ENCODE results near the gene RGS10.
A peak's percentile ranks its signal among the peaks of the same experiment; 100 is the strongest.

The RGS10 gene

GRCh38 chr10:119503821-119504220 lies 38.7 kb downstream of the RGS10 start:
- DNase-seq (ENCODE audit: low read depth, low spot score), result no peak
- H3K4me3 ChIP-seq (ENCODE audit: low read length), result no peak overlapping the region

GRCh38 chr10:119502618-119503155 lies 39.8 kb downstream of the RGS10 start:
- H3K4me3 ChIP-seq (ENCODE audit: low read length), result peak overlapping the region; percentile 40
- DNase-seq (ENCODE audit: low read depth, low spot score), result no peak

DNA sequence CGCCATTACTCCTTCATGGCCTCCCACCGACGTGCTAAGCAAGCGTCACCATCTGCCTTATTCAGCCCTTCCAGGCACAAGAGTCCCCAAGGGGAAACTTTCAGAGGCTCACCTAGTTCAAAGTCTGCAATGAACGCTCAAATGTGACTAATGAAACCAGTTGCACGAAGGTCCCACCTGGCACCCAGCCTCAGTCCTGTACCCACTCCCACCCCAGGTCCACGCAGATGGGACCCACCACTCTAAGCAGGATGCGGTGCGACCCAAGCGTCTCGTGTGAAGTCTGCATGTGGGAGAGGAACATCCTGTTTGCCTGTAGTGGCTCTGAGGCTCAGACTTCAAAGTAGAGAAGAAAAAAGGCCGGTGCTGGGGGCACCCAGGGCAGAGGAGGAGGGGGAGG lies 40.3 kb downstream of the RGS10 start:
- H3K4me3 ChIP-seq (ENCODE audit: low read length), result peak overlapping the region; percentile 40
- peak; percentile 98 for DNase-seq (ENCODE audit: low read depth, low spot score)

- no peak for DNase-seq (ENCODE audit: low read depth, low spot score)
- peak overlapping the region; percentile 40 for H3K4me3 ChIP-seq (ENCODE audit: low read length)
Measured at GRCh38 chr10:119501690-119502089, 40.8 kb downstream of the RGS10 start.

- no peak for DNase-seq (ENCODE audit: low read depth, low spot score)
- H3K4me3 ChIP-seq (ENCODE audit: low read length), result no peak overlapping the region
Measured at GRCh38 chr10:119500821-119501220, 41.7 kb downstream of the RGS10 start.

DNA sequence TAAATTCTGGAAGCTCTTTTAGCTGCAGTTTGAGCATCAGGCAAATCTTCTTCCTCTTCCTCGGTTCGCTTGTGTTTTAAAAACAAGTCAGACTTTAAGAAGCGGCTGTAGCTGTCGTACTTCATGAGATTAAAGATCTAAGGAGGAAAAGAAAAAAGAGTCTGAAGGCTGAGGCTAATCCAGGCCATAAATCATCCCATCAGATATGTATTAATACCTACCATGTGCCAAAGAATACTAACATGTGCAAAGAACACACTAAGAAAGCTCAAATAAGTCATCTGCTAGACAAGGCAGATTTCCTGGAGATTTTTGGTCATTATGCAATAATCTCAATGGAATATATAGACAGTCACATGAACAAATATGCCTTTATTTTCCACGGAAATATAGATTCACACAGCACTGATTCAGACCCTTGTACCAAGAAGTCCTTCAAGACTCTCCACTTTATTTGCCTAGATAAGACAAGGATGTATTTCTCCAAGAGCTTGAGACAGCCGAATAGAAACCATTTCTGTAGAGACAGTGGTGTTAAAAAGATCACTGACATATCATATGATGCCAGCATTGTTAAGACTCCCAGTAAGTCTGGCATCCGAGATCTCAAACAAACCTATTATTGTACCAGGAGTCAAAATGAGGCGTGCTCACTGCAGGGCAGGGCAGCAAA lies 42.3 kb downstream of the RGS10 start:
- DNase-seq (ENCODE audit: low read depth, low spot score), result no peak
- H3K4me3 ChIP-seq (ENCODE audit: low read length), result no peak overlapping the region

GRCh38 chr10:119499677-119500002 lies 42.9 kb downstream of the RGS10 start:
- H3K4me3 ChIP-seq (ENCODE audit: low read length), result no peak overlapping the region
- DNase-seq (ENCODE audit: low read depth, low spot score), result no peak

GRCh38 chr10:119498889-119499676 lies 43.4 kb downstream of the RGS10 start:
- no peak for DNase-seq (ENCODE audit: low read depth, low spot score)
- H3K4me3 ChIP-seq (ENCODE audit: low read length), result no peak overlapping the region

DNA sequence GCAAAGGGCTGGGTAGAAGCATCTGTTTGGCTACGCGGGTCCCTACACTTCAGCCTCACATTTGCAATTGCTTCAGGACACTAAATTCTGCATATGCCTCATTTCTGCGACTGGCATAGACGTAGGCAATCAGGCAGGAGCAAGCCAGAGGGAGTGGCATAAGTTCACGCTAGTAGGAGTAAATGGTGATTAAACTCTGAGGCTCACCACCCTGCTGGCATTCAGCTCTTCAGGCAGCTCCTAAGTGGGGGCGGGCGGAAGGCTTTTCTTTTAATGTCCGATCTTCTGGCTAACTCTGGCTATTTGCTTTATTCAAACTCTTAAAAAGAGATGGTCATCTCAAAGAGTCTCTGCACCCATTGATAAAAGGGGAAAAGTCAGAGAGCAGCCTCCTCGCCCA lies 45.3 kb downstream of the RGS10 start:
- DNase-seq (ENCODE audit: low read depth, low spot score), result no peak
- H3K4me3 ChIP-seq (ENCODE audit: low read length), result no peak overlapping the region

DNA sequence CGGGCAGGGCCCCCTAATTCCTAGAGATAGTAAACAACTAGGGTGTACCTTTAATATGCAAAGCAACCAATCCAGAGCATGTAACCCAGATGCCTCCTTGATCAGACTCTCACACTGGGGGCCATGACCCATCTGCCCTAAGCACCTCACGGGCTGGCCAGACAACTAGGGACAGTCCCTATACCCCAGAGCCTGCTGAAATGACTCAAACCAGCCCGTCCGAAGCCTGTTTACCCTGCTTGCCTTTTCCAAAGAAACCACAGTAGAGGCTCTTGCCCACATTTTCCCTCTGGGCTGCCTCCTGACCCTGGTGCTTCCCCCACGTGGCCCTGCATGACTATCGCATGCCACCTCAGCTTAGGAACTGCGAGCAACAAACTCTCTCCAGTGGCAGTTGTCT lies 46.2 kb downstream of the RGS10 start:
- no peak for DNase-seq (ENCODE audit: low read depth, low spot score)
- no peak overlapping the region for H3K4me3 ChIP-seq (ENCODE audit: low read length)

DNA sequence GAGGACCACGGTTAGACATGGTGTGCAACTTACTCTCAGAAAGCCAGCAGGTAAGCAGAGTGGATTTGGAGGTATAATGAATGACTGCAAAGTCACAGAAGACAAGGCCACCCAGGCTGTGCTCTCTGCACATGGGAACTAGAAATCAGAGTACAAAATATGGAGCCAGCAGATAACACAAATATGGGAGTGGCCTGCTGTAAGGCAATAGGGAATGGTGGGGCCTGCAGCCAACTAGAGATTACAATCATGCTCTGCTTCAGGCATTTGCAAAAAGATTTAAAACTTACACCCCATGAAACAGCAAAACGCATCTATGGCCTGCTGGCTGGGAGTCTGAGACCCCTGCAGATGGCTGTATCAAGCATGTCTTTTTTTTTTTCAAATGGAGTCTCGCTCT lies 47.0 kb downstream of the RGS10 start:
- H3K4me3 ChIP-seq (ENCODE audit: low read length), result no peak overlapping the region
- no peak for DNase-seq (ENCODE audit: low read depth, low spot score)

- H3K4me3 ChIP-seq (ENCODE audit: low read length), result no peak overlapping the region
- DNase-seq (ENCODE audit: low read depth, low spot score), result no peak
Measured at GRCh38 chr10:119495021-119495505, 47.5 kb downstream of the RGS10 start.

- no peak overlapping the region for H3K4me3 ChIP-seq (ENCODE audit: low read length)
- no peak for DNase-seq (ENCODE audit: low read depth, low spot score)
Measured at GRCh38 chr10:119494236-119495020, 48.1 kb downstream of the RGS10 start.

- H3K4me3 ChIP-seq (ENCODE audit: low read length), result no peak overlapping the region
- no peak for DNase-seq (ENCODE audit: low read depth, low spot score)
Measured at GRCh38 chr10:119493155-119493554, 49.4 kb downstream of the RGS10 start.

DNA sequence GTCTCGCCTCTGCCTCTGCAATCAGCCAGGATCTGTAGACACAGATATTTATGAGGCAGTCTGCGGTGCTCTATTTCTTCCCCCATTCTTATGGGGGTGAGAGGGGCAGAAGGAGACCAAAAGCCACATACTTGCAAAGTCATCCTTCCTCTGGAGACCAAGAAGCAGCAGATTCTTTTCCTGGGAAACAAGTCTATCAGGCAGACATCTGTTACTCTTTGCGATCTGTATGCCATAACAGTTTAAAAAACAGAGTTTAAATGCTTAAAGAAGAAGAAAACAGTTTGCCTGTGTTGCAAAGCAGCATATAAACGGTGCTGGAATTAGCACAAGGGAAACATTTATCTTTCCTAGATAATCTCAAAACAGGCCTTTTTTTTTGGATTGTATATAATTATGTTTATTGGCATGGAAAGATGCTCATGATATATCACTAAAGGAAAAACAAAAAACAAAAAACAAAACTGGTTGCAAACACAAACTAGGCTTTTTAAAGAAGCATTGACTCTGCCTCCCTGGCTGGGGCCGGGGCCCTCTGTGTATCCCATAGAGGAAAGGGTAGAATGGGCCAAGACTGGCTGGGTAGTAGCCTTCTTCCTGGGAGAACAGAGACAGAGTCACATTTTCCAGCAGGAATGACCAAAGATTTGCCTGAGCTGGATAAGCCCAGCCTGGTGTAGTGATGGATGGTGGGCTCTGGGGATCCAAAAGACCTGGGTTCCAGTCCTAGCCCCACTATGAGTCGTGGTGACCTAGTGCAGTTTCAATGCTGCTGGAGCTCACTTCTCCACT lies 50.4 kb downstream of the RGS10 start:
- H3K4me3 ChIP-seq (ENCODE audit: low read length), result no peak overlapping the region
- no peak for DNase-seq (ENCODE audit: low read depth, low spot score)

GRCh38 chr10:119489991-119490326 lies 52.6 kb downstream of the RGS10 start:
- H3K4me3 ChIP-seq (ENCODE audit: low read length), result peak overlapping the region; percentile 62
- DNase-seq (ENCODE audit: low read depth, low spot score), result no peak

GRCh38 chr10:119488675-119489074 lies 53.8 kb downstream of the RGS10 start:
- H3K4me3 ChIP-seq (ENCODE audit: low read length), result no peak overlapping the region
- DNase-seq (ENCODE audit: low read depth, low spot score), result no peak

GRCh38 chr10:119483839-119484238 lies 58.7 kb downstream of the RGS10 start:
- H3K4me3 ChIP-seq (ENCODE audit: low read length), result no peak overlapping the region
- DNase-seq (ENCODE audit: low read depth, low spot score), result no peak

- DNase-seq (ENCODE audit: low read depth, low spot score), result no peak
Measured at GRCh38 chr10:119483001-119483400, 59.5 kb downstream of the RGS10 start.

More at GRCh38 chr10:119483001-119483400, 59.5 kb downstream of the RGS10 start:
- H3K4me3 ChIP-seq (ENCODE audit: low read length), result no peak overlapping the region
